Erythroblast (primary cell): ENCODE data around the gene C22orf39.

Source experiments
- GATA1 ChIP-seq: IDR thresholded peaks from 2 replicates; pipeline ENCODE4 v1.6.1; 2011; ENCODE audit warnings: low read depth, mild to moderate bottlenecking, control low read depth, low read length, moderate library complexity
- POLR2A ChIP-seq: IDR thresholded peaks from 2 replicates; pipeline ENCODE4 v1.6.1; 2011; ENCODE audit warnings: mild to moderate bottlenecking, low read length

DNA sequence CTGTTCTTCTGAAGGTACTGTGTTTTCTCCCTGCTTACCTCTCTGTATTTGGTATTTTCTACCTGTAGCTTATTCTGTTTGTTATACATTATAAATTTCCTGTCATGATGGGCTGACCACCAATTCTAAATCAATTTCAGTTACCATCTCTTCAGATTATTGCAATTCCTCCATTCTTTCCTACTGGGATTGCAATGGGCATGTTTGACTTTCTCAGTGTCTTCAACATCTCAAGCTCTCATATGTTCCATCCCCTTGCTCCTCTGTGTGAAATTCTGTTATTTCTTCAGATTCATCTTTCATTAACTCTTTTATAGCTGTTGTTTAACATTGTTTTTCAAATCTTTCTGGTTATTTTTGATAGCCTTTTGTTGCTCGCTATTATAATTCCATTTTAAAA lies 15.5 kb upstream of the C22orf39 start:
- TF ChIP-seq POLR2A (no peak), GATA1 (no peak)
